Measurements from ENCODE around the gene RPL39L.

Gene RPL39L

GRCh38 chr3:187085021-187085666, 54.2 kb downstream of the RPL39L start:
- no peak for DNase-seq (ENCODE audit: extremely low spot score)
- ChIA-PET POLR2A (no interaction called here), CTCF (no interaction called here)
- TF ChIP-seq BHLHE40 (IDR thresholded peaks at IDR 0.05; ENCODE audit: borderline replicate concordance) (no peak), TARDBP (IDR thresholded peaks at IDR 0.05) (no peak), LEF1 (IDR thresholded peaks at IDR 0.05; ENCODE audit: borderline replicate concordance) (no peak), SP1 (IDR thresholded peaks at IDR 0.05) (no peak), SUZ12 (IDR thresholded peaks at IDR 0.05) (no peak), NFRKB (IDR thresholded peaks at IDR 0.05) (no peak), ZNF384 (IDR thresholded peaks at IDR 0.05) (no peak), ELF4 (IDR thresholded peaks at IDR 0.05) (no peak)
- TF ChIP-seq, protein P1, sequence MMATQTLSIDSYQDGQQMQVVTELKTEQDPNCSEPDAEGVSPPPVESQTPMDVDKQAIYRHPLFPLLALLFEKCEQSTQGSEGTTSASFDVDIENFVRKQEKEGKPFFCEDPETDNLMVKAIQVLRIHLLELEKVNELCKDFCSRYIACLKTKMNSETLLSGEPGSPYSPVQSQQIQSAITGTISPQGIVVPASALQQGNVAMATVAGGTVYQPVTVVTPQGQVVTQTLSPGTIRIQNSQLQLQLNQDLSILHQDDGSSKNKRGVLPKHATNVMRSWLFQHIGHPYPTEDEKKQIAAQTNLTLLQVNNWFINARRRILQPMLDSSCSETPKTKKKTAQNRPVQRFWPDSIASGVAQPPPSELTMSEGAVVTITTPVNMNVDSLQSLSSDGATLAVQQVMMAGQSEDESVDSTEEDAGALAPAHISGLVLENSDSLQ (IDR thresholded peaks at IDR 0.05) = no peak

DNA sequence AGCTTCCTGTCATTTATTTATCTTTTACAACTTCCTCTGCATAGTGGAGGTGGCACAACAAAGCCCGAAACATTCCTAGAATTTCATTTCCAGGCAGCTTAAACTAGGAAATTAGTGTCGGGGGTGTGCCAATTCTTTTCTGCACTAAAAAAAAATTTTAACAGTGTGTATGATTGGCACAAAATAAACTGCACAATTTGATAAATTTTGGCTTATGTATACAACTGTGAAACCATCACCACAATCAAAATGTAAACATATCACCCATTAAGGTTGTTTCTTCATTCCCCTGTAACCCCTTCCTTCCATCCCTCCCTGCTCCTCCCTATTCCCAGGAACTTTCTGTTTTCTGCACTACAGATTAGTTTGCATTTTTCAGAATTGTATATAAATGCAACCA, 54.7 kb downstream of the RPL39L start:
- TF ChIP-seq NFRKB (IDR thresholded peaks at IDR 0.05) (no peak), ARNT (IDR thresholded peaks at IDR 0.05) (no peak), TARDBP (IDR thresholded peaks at IDR 0.05) (no peak), LEF1 (IDR thresholded peaks at IDR 0.05; ENCODE audit: borderline replicate concordance) (no peak)
- CTCF ChIA-PET = no interaction called here
- no peak for DNase-seq (ENCODE audit: extremely low spot score)
- POLR2A ChIA-PET = no interaction called here

DNA sequence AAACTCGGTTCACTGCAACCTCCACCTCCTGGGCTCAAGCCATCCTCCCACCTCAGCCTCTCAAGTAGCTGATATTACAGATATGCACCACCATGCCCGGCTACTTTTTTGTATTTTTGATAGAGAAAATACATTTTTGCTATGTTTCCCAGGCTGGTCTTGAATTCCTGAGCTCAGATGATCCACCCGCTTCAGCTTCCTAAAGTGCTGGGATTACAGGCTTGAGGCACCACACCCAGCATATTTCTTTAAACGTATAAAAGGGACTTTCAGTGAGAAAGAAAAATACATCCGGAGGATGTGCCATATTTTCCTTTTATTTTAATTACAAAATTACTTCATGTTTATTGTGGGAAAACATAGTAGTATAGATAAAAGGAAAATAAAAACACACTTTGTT, 55.2 kb downstream of the RPL39L start:
- no peak for DNase-seq (ENCODE audit: extremely low spot score)
- no peak for TF ChIP-seq BHLHE40 (IDR thresholded peaks at IDR 0.05; ENCODE audit: borderline replicate concordance)
- no peak for TF ChIP-seq SP1 (IDR thresholded peaks at IDR 0.05)
- TF ChIP-seq L3MBTL2 (conservative IDR thresholded peaks at IDR 0.05) = no peak
- no peak for TF ChIP-seq FOXK2 (IDR thresholded peaks at IDR 0.05)
- no peak for TF ChIP-seq NFRKB (IDR thresholded peaks at IDR 0.05)
- no peak for TF ChIP-seq LEF1 (IDR thresholded peaks at IDR 0.05; ENCODE audit: borderline replicate concordance)
- no peak for TF ChIP-seq CTBP1 (IDR thresholded peaks at IDR 0.05; ENCODE audit: borderline replicate concordance)
- TF ChIP-seq, protein P1 (IDR thresholded peaks at IDR 0.05) = no peak
- CTCF ChIA-PET = no interaction called here
- POLR2A ChIA-PET = no interaction called here

DNA sequence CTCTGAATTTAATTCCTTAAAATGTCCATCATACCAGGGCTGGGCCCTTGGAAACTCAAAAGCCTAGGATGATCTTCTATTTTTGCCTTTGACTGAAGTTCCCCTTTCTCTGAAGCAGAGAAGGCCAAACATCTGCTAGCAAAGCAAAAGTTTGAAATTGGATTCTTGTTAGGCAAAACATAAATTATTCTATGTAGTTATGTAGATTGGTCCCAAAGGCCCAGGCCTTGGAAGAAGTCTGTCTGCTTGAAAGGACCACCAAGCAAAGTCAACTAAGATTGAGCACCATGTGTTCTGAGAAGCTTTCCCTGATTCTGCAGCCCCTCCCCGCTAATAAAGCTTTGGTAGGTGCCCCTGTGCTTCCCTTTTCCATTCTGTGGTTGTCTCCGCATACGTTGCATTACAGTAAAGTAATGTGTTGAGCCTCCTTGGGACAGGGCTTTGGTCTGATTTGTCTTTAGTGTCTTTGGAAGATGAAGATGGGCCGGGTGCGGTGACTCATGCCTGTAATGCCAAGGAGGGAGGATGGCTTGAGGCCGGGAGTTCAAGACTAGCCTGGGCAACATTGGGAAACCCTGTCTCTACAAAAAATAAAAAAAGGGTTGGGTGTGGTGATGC, 56.4 kb downstream of the RPL39L start:
- TF ChIP-seq FOXA1 (IDR thresholded peaks at IDR 0.05) (no peak), SP1 (IDR thresholded peaks at IDR 0.05) (no peak), CTBP1 (IDR thresholded peaks at IDR 0.05; ENCODE audit: borderline replicate concordance) (no peak)
- TF ChIP-seq, protein P1 (IDR thresholded peaks at IDR 0.05) = no peak
- ChIA-PET CTCF (no interaction called here), POLR2A (no interaction called here)
- no peak for DNase-seq (ENCODE audit: extremely low spot score)

DNA sequence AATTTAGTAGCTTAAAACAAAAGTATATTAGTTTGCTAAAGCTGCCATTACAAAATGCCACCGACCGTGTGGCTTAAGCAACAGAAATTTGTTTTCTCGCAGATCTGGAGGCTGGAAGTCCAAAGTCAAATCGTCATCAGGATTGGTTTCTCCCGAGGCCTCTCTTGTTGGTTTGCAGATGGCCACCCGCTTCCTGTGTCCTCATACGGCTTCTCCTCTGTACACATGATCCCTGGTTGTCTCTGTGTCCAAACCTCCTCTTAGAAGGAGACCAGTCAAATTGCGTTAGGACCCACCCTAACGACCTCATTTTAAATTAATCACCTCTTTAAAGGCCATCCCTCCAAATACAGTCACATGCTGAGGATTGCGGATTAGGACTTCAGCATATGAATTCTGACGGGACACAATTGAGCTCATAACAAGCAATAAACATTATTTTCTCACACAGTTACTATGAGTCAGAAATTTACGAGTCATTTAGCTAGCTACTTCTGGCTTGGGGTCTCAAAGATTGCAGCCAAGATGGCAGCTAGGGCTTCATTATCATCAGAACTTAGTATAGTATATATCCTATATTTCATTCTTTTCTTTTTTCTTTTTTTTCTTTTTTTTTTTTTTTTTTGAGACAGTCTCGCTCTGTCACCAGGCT, 58.4 kb downstream of the RPL39L start:
- CTCF ChIA-PET = no interaction called here

DNA sequence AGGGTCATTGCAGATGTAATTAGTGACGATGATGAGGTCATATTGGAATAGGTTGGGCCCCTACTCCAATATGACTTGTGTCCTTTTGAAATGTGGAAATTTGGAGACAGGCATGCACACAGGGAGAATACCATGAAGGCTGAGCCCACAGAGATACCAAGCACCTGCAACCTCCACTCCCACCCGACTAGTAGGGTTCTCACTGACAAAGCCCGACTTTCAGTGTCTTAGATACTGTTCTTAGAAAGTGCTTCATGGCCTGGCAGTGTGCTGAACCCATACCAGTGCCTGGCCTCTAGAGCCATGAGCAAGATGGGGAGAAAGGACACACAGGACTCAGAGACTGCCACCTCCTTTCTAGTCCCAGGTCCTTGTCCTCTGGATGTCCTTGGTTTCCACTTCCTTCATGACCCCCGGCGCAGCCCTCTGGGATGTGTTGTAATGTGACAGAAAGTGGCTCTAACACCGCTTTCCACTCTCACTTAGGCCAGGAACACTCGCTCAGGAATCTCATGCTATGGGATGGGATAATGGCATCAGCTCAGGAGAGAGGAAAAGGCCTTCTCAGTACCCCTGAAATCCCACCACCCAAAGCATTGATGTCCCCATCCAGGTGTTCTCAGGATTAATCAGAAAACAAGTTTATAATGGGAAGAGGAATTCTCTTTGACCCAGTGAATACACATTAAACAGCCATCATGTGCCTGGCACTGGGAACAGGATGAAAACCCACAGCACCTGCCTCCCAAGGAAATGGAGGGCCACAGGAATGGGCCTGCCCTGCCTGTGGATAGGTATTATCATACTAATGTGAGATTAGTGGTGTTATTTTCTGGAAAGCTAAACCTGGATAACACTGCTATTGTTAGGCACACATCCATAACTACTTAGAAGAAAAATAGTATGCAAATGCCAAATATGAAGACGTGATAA, 59.9 kb downstream of the RPL39L start:
- TF ChIP-seq FOXA1 (IDR thresholded peaks at IDR 0.05) (no peak), ZNF384 (IDR thresholded peaks at IDR 0.05) (no peak), L3MBTL2 (conservative IDR thresholded peaks at IDR 0.05) (no peak), ELF4 (IDR thresholded peaks at IDR 0.05) (no peak), FOXM1 (IDR thresholded peaks at IDR 0.05; ENCODE audit: borderline replicate concordance) (no peak), CTBP1 (IDR thresholded peaks at IDR 0.05; ENCODE audit: borderline replicate concordance) (no peak), NFRKB (IDR thresholded peaks at IDR 0.05) (no peak), FOXK2 (IDR thresholded peaks at IDR 0.05) (no peak), HDGF (IDR thresholded peaks at IDR 0.05; ENCODE audit: borderline replicate concordance) (no peak), LEF1 (IDR thresholded peaks at IDR 0.05; ENCODE audit: borderline replicate concordance) (no peak), ARNT (IDR thresholded peaks at IDR 0.05) (no peak), SP1 (IDR thresholded peaks at IDR 0.05) (no peak), SUZ12 (IDR thresholded peaks at IDR 0.05) (no peak), TARDBP (IDR thresholded peaks at IDR 0.05) (no peak), BHLHE40 (IDR thresholded peaks at IDR 0.05; ENCODE audit: borderline replicate concordance) (no peak)
- TF ChIP-seq, protein P1 (IDR thresholded peaks at IDR 0.05) = no peak
- DNase-seq (ENCODE audit: extremely low spot score) = no peak
- ChIA-PET POLR2A (no interaction called here), CTCF (no interaction called here)

More for the DNA sequence above, 58.4 kb downstream of the RPL39L start:
- no peak for DNase-seq (ENCODE audit: extremely low spot score)
- TF ChIP-seq ARNT (IDR thresholded peaks at IDR 0.05) (no peak), CTBP1 (IDR thresholded peaks at IDR 0.05; ENCODE audit: borderline replicate concordance) (no peak), FOXK2 (IDR thresholded peaks at IDR 0.05) (no peak), BHLHE40 (IDR thresholded peaks at IDR 0.05; ENCODE audit: borderline replicate concordance) (no peak), HDGF (IDR thresholded peaks at IDR 0.05; ENCODE audit: borderline replicate concordance) (no peak)
- POLR2A ChIA-PET = no interaction called here

Data from HEK293T (cell line).